Erythroblast (primary cell): Measurements from ENCODE around the gene SLC35F4.

Experiments
- DNase-seq, 2 experiments: peaks; one replicate each; lab custom pipeline; 2025; lab: John Stamatoyannopoulos, UW
- GATA1 ChIP-seq: IDR thresholded peaks from 2 replicates; pipeline ENCODE4 v1.6.1; 2011; ENCODE audit warnings: low read depth, mild to moderate bottlenecking, control low read depth, low read length, moderate library complexity
- POLR2A ChIP-seq: IDR thresholded peaks from 2 replicates; pipeline ENCODE4 v1.6.1; 2011; ENCODE audit warnings: mild to moderate bottlenecking, low read length

Gene SLC35F4

DNA sequence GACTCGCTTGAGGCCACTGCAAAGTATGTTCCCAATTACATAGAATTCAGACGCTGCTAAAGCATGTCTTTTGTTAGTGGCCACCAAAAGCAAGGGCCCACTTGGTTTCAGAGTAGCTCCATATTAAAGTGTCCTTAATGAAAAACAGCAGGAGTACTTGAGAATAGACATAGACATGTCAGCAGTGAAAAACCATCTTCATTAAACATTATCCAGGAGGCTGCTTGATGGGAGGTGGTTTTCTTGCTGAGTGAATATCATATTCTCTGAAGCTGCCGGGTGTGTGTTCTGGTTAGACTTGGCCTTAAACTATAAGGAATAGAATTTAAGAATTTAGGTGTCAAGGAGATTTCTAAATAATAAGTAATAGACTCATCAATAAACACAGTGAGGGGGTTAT, 292.7 kb downstream of the SLC35F4 start:
- DNase-seq: no peak
- TF ChIP-seq GATA1: no peak
- TF ChIP-seq POLR2A: no peak

DNA sequence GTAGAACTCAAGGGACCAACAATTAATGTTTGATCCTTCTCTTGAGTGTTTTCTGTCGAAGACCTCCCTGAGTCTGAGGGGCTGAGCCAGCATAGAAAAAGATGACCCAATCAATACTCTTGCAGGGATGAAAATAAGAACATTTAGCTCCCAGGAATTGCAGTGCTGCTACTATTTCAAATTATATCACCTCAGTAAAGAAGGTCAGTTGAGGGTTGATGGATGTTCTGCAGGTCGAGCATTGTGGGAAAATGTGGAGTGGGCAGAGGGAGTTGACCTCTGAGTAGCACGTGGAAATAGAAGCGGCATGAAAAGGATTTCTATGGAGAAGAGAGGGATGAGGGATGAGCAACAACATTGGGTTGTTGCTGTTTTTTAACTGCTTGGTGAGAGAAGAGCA, 297.3 kb downstream of the SLC35F4 start:
- DNase-seq: no peak

DNA sequence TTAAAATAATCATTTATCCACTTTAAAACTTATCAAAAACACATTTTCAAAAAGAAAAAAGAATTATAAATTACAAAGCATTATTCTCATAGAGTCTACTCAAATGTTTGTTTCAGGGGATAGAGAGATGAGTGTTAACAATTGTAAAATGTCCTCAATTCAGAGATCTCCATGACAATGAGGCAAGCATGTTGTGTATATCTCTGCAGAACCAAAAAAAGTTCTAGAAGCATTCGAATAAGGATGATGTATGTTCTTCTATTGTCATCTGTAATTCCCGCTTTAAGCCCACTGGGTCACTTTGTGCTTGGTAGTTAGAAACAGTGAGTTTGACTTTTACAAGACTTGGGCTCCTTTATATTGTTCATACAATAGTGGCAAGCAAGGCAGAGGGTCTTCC, 298.7 kb downstream of the SLC35F4 start:
- TF ChIP-seq GATA1: no peak
- no peak for TF ChIP-seq POLR2A
- no peak for DNase-seq

More for the DNA sequence above, 297.3 kb downstream of the SLC35F4 start:
- TF ChIP-seq POLR2A (no peak), GATA1 (no peak)

DNA sequence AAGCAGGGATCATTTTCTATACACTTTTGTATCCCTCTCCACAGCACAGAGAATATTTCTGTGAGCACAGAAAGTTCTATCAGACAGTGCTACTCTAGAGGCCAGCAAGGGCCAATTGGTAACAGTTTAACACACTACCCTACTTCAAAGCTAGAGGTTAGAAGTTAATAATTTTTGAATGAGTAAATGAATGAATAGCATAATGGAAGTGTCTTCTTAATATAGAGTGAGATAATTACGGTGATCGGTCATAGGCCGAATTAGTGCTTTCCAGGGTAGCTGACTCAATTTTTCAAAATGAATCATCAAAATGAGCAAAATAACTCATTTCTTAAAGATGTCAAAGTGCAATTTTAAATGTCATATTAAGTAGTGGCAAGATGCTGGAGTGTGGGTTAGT, 305.2 kb downstream of the SLC35F4 start:
- DNase-seq: no peak
- TF ChIP-seq POLR2A (no peak), GATA1 (no peak)

DNA sequence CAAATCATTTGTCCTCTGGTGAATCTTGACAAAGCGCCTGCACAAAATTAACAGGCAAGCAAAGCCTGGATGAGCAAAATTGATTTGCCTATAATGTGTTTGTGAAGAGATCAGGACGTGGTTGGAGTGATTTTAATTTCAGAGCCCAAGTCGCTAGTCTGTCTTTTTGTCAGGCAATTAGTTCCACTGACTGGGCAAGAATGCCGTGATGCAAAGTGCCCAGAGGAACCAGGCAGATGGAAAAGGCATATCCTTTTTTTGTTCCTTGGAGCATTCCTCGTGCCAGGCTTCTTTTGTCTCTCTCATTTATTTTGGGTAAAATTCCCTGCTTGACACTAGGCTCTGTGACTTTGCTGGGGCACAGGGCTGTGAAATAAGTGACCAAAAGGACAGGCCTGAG, 306.3 kb downstream of the SLC35F4 start:
- DNase-seq: no peak
- TF ChIP-seq GATA1 (no peak), POLR2A (no peak)

DNA sequence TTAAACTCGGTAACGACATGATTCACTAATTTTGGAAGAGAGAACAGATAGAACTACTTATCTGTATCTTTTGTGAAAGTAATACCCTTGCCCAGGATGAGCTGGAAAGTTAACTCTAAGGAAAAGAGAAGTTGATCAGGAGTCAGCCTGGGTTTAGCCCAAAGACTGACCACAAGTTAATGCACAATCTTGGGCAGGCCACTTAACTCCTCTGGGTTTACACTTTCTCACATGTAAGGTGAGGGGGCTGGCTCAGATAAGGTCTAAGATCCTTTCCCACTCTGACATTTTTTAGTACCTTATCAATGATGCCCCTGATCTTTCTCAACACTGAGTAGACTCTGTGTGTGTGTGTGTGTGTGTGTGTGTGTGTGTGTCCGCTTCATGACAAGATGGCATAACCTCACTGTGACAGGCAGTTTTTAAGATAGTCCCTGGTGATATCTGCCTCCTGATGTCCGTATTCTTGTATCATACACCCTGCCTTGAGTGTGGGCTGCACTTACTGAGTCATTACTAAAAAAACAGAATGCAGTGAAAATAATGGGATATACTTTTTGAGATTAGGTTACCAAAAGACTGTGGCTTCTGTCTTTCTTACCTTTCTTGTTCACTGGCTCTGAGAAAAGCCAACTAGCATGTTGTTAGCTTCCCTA, 316.0 kb downstream of the SLC35F4 start:
- no peak for TF ChIP-seq GATA1
- no peak for TF ChIP-seq POLR2A
- DNase-seq: no peak

DNA sequence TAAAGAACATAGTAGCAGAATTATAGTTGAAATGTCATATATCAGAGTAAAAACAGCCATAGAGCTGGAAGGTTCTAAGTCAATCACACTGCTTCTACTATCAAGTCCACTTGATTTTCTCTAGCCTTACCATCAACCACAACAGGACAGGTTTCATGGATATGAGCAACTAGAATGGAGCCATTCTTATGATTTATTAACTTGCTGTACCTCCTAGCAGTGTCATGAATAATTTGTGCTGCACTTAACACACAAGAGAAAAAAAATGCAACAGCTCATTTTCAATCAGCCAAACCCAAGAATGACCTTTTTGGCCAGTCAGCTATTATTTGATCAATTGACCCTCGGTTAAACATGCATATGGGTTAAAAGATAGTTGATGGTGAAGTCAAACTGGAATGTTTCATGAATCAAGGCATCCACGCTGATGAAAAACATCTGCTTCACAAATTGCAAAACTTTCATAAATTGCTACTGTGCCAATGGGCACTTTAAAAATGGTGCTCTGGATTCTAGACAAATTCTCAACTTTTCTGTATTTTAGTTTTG, 316.8 kb downstream of the SLC35F4 start:
- no peak for DNase-seq
- no peak for TF ChIP-seq GATA1
- TF ChIP-seq POLR2A: no peak

DNA sequence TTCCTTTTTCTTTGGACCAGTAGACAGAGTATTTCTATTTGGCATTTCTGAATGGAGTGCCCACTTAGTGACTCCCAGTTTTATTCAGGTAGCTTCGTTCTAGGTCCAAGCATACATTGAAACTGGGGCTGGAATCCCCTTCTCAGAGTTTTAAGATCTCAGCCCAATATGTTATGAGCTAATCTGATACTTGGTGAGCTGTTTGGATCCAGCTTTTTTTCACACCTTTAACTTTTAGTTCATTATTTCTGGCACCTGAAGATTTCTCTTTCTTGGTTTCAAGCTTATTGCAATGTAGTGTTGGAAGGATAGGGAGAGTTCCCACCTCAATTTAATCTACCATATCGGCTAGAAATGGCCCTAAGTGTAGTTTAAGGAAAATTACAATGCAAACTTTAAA, 318.8 kb downstream of the SLC35F4 start:
- TF ChIP-seq GATA1: no peak
- no peak for TF ChIP-seq POLR2A
- no peak for DNase-seq

DNA sequence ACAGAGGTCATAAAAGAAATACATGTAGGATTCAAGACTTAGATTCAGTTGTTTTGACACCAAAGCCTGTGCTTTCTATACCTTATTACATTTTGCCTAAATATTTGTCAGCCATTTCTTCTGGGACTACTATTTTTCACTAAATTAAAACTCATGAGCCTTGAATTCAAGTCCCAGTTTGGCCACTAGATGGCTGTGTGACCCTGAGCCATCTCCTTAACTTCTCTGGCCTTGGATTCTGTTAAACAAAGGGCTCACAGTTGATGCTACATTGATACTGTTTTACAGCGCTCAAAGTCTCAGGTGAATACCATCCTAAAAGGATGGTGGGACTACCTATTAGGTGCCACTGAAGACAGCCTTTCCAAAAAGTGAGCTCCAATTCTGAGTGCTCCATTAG, 332.7 kb downstream of the SLC35F4 start:
- no peak for TF ChIP-seq POLR2A
- TF ChIP-seq GATA1: no peak
- DNase-seq: peak; percentile 15 to 29

DNA sequence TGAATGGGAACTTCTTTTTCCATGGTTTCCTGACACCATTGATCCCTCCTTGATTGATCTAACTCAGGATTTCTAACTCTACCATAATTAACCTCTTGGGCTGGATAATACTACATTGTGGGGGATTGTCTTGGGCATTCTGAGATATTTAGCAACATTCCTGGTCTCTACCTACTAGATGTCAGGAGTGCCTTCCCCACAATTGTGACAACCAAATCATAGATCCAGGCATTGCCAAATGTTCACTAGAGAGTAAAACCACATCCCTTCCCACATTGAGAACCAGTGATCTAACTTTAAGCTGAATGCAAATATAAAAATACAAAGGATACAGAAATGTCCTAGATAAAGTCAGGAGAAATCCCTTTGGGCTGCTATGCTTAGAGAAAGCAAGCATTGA, 335.3 kb downstream of the SLC35F4 start:
- no peak for TF ChIP-seq POLR2A
- no peak for TF ChIP-seq GATA1
- no peak for DNase-seq

DNA sequence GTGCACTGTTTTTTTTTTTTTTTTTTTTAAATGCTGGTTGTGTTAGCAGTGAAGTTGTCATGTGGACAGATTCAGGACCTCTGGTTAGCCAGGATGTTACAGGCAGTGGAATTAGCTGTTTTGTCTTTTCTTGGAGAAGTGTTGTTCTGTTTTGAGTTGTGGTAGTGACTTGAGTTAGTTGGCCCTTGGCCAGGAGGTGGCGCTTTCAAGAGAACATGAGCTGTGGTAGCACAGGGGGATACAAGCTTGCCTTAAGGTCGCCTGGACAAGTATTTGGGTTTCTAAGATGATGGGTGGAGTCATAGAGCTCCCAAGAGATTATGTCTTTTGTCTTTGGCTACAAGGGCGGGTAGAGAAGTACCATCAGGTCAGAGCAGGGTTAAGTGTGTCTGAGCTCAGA, 338.9 kb downstream of the SLC35F4 start:
- peak; percentile 3 to 5 for DNase-seq
- no peak for TF ChIP-seq POLR2A
- no peak for TF ChIP-seq GATA1

DNA sequence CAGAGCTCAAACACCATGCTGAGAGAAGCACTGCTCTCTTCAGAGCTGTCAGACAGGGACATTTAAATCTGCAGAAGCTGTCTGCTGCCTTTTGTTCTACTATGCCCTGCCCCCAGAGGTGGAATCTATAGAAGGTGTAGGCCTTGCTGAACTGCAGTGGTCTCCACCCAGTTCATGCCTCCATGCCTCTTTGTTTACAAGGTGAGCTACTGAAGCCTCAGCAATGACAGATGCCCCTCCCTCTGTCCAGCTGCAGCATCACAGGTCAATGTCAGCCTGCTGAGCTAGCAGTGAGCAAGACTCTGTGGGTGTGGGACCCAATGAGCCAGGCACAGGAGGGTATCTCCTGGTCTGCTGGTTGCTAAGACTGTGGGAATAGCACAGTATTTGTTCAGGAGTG, 346.8 kb downstream of the SLC35F4 start:
- no peak for DNase-seq
- TF ChIP-seq GATA1: no peak
- TF ChIP-seq POLR2A: no peak
